ENCODE measurements around the gene DNAH9.
"Not testable (repeated sequence)": the region's sequence is repeated elsewhere in the genome, so short reads cannot be mapped to it uniquely, and the experiment has no call there.

DNAH9 gene

DNA sequence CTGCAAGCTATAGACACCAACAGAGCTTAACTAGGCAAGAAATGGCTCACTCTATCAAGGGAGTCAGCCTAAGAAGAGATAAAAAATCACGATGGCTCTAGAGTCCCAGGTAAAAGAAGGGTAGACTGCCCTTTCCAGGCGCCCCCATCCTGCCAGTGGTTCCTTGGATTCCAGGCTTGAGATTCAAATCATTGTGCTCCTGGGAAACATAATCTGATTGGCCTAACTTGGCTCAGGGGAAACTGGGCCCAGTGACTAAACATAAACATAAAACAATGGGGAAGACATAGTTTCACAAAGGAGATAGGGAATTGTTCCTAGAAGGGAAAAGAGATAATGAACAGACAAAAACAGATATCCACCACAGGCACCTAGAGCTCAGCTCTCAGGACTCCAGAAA, 342.6 kb downstream of the DNAH9 start:
- TF ChIP-seq, protein P1, sequence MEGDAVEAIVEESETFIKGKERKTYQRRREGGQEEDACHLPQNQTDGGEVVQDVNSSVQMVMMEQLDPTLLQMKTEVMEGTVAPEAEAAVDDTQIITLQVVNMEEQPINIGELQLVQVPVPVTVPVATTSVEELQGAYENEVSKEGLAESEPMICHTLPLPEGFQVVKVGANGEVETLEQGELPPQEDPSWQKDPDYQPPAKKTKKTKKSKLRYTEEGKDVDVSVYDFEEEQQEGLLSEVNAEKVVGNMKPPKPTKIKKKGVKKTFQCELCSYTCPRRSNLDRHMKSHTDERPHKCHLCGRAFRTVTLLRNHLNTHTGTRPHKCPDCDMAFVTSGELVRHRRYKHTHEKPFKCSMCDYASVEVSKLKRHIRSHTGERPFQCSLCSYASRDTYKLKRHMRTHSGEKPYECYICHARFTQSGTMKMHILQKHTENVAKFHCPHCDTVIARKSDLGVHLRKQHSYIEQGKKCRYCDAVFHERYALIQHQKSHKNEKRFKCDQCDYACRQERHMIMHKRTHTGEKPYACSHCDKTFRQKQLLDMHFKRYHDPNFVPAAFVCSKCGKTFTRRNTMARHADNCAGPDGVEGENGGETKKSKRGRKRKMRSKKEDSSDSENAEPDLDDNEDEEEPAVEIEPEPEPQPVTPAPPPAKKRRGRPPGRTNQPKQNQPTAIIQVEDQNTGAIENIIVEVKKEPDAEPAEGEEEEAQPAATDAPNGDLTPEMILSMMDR (IDR thresholded peaks at IDR 0.05; ENCODE audit: extremely low read depth, missing control alignments): no peak
- no peak for DNase-seq (ENCODE audit: low spot score)

DNA sequence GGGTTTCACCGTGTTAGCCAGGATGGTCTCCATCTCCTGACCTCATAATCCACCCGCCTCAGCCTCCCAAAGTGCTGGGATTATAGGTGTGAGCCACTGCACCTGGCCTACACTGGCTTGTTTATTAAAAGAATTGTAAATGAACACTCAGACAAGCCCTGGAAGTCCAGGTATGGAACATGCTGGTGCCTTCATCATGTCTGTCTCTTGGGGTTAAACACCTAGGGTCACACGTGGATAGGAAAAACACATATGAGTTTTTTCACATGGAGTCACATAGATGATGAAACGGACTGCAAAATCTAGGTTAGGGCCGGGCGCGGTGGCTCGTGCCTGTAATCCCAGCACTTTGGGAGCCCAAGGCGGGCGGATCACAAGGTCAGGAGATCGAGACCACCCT, 344.8 kb downstream of the DNAH9 start:
- not testable (repeated sequence) for DNase-seq (ENCODE audit: low spot score)

DNA sequence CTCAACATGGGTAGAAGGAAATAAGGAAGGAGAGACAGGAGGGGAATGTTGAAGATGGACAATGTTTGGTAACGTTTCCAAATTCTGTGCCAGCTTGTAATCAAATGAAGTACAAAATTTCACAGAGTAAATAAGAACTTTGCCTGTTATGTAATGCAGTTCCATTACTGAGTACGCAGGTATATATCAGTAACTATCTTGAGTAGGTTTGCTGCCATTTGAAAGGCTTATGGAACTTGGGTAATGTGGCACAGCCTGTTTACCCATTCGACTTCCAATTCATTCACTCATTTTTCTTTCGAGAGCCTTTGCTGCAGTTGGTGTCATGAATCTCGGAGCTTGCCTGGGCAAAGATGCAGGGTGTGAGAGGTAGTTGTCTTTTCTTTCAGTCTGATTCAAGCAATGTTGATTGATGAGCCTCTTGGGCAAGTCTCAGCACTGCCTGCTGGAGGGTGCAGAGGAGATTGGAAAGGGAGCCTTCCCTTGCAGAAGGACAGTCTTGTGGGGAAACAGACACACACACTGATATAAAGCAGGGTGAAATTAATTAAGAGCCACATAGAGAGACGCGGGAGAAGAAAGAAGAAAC, 345.6 kb downstream of the DNAH9 start:
- DNase-seq (ENCODE audit: low spot score): no peak
- TF ChIP-seq, protein P1 (IDR thresholded peaks at IDR 0.05; ENCODE audit: extremely low read depth, missing control alignments): no peak

DNA sequence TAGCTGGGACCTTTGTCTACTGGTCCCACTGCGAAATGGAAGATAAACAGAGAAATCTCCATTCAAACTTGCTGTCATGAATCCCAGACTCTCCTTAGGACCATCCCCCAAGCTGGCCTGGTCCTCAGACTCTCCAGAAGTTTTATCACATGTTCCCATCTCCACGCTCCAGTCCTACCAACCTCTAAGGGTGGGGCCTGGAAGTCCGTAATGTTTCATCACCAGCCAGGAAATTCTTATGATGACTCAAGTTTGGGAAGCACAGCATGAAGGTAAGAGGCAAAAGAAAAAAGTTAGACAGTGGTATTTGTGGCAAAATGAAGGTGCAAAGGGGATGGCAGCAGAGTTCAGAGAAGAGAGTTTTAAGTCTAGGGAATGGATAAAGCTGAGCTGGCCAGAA, 346.3 kb downstream of the DNAH9 start:
- TF ChIP-seq, protein P1 (IDR thresholded peaks at IDR 0.05; ENCODE audit: extremely low read depth, missing control alignments): no peak
- DNase-seq (ENCODE audit: low spot score): no peak

DNA sequence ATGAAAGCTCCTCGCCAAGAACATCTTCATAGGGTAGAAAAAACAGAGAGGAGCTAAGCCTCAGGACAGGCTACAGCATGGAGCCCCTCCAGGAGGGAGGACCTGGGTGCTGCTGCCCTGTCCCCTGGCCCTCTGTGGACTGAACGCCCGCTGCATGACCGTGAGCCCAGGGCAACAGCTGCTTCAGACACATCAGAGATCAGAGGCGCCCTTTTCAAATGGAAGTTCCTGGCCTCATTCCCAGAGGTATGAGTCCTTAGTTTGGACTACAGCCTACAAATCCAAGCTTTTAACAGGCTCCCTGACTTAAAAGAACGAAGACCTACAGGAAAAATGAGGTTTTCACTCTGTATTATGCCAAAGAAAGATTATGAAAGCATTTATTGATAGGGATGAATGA, 350.5 kb downstream of the DNAH9 start:
- no peak for DNase-seq (ENCODE audit: low spot score)
- TF ChIP-seq, protein P1 (IDR thresholded peaks at IDR 0.05; ENCODE audit: extremely low read depth, missing control alignments): no peak

DNA sequence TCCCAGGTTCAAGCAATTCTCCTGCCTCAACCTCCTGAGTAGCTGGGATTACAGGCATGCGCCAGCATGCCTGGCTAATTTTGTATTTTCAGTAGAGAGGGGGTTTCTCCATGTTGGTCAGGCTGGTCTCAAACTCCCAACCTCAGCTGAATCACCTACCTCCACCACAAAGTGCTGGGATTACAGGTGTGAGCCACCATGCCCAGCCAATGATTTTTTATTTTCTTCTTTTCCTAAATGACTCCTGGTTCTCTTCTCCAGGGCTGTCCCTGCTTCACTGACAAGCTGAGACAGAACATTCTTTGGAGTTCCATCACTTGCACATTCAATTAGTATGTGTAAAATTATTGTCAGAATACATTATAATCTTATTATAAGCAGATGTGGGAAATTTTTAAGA, 351.3 kb downstream of the DNAH9 start:
- DNase-seq (ENCODE audit: low spot score): not testable (repeated sequence)

DNA sequence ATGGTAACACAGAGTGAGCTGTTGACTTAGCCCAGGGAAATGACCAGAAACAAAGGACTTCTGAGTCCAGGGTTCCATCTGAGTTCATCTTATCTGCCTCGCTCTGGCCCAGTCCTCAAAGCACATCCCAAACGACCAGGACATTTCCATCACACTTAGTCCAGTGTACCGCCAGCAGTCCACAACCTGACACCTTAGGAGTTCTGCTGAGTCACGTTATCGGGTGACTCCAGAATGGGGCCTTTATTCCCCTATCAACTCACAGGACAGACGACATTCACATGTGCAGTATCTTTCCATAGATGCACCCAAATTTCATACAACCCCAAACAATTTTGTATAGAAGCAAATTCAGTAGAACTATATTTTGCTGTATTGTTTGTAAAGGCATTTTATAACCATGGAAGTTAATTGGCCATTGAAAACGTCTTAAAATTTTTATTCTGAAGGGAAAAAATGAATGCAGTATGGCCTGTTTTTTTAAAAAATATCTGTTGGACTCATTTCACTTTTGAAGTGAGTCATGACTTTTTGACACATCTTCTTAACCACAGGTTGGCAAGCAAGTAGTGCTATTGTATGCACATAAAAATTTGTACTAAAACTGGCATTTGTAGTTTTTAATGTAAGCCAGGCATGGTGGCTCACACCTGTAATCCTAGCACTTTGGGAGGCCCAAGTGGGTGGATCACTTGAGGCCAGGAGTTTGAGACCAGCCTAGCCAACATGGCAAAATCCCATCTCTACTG, 352.7 kb downstream of the DNAH9 start:
- DNase-seq (ENCODE audit: low spot score): no peak
- TF ChIP-seq, protein P1 (IDR thresholded peaks at IDR 0.05; ENCODE audit: extremely low read depth, missing control alignments): no peak

DNA sequence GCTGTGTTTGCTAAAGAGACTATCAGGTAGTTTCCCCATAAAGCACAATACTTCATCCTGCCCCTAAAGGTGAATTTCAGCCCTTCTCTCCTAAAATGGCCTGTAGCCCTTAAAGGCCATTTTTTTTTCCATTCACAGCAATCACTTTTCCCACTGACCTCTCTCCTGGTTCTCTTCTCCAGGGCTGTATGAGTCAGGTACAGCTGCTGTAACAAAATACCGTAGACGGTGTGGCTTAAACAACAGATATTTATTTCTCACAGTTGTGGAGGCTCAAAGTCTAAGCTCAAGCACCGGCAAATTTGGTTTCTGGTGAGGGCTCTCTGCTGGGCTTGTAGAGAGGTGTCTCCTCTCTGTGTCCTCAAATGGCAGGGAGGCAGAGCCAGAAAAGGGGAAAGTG, 354.3 kb downstream of the DNAH9 start:
- TF ChIP-seq, protein P1 (IDR thresholded peaks at IDR 0.05; ENCODE audit: extremely low read depth, missing control alignments): no peak
- no peak for DNase-seq (ENCODE audit: low spot score)
